H1 (cell line): ENCODE data around the gene EVX2. TPM values are rescaled to one million over a fixed set of nuclear protein-coding genes. Genes with fewer than 3 reads are reported as not detected.
A peak's percentile ranks its signal among the peaks of the same experiment; 100 is the strongest.

Experiments used
- BACH1 ChIP-seq: IDR thresholded peaks from 2 replicates; pipeline ENCODE4 v1.6.1; 2012; ENCODE audit warnings: low read length, improper control_type of control experiment
- CEBPB ChIP-seq: IDR thresholded peaks from 2 replicates; pipeline ENCODE4 v1.6.1; 2012; ENCODE audit warnings: low read depth, low read length
- CTBP2 ChIP-seq: IDR thresholded peaks from 2 replicates; pipeline ENCODE4 v1.7.0; 2011; ENCODE audit warnings: borderline replicate concordance, mild to moderate bottlenecking, moderate library complexity, mixed read lengths, low read length; ENCODE audit not compliant: insufficient read depth, insufficient read length
- EZH2 ChIP-seq: fragments of 200-600 bp; sonication (generic); IDR thresholded peaks from 2 replicates; pipeline ENCODE4 v1.7.1; 2012; ENCODE audit warnings: low read depth, mild to moderate bottlenecking, moderate library complexity, low read length, inconsistent platforms; ENCODE audit not compliant: severe bottlenecking
- GTF2F1 ChIP-seq: IDR thresholded peaks from 2 replicates; pipeline ENCODE4 v1.6.1; 2012; ENCODE audit warnings: low read depth, low read length, improper control_type of control experiment, borderline replicate concordance
- KDM5A ChIP-seq: fragments of 200-600 bp; IDR thresholded peaks from 2 replicates; pipeline ENCODE4 v1.7.1; 2012; ENCODE audit warnings: mild to moderate bottlenecking, low read length, inconsistent platforms, mixed read lengths
- RAD21 ChIP-seq, 2 experiments: IDR thresholded peaks in 1 of 2; conservative IDR thresholded peaks in 1 of 2; 2 replicates each; pipeline ENCODE4 v1.6.1; 2011; ENCODE audit warnings: low read depth in 2 of 2, low read length in 2 of 2, improper control_type of control experiment in 1 of 2, inconsistent platforms in 1 of 2, mild to moderate bottlenecking in 1 of 2, moderate library complexity in 1 of 2
- RBBP5 ChIP-seq: IDR thresholded peaks from 2 replicates; pipeline ENCODE4 v1.7.1; 2012; ENCODE audit warnings: low read depth, mild to moderate bottlenecking, inconsistent platforms, low read length, moderate library complexity, borderline replicate concordance
- RNF2 ChIP-seq: fragments of 200-900, 300-1000 bp; sonication (generic); IDR thresholded peaks from 2 replicates; pipeline ENCODE4 v1.7.1; 2016; ENCODE audit warnings: borderline replicate concordance, low read depth, mild to moderate bottlenecking, antibody characterized with exemption, low read length; ENCODE audit not compliant: poor library complexity, severe bottlenecking; ENCODE audit errors: missing control alignments
- RXRA ChIP-seq: IDR thresholded peaks from 2 replicates; pipeline ENCODE4 v1.6.1; 2011; ENCODE audit warnings: low read depth, mild to moderate bottlenecking, low read length, moderate library complexity; ENCODE audit not compliant: insufficient read depth
- SP1 ChIP-seq: IDR thresholded peaks from 2 replicates; pipeline ENCODE4 v1.6.1; 2011; ENCODE audit warnings: low read depth, low read length
- TAF1 ChIP-seq: IDR thresholded peaks from 2 replicates; pipeline ENCODE4 v1.6.1; 2011; ENCODE audit warnings: mild to moderate bottlenecking, low read depth, low read length
- TCF12 ChIP-seq: IDR thresholded peaks from 2 replicates; pipeline ENCODE4 v1.6.1; 2011; ENCODE audit warnings: low read depth, mild to moderate bottlenecking, low read length
- YY1 ChIP-seq: IDR thresholded peaks from 2 replicates; pipeline ENCODE4 v1.6.1; 2011; ENCODE audit warnings: low read depth, mild to moderate bottlenecking, low read length
- polyA plus RNA-seq, 7 experiments: library from polyadenylated mRNA; depleted of rRNA in 3 of 7; stranded (reverse) in 5 of 7; unstranded in 2 of 7; fragments of >200 nt in 5 of 7; fragments of 200-250 nt in 2 of 7; gene quantifications; 1 replicate in 5 of 7; 2 replicates in 1 of 7; 4 replicates in 1 of 7; pipeline versions ENCODE4 v1.2.1 to v1.2.3, GENCODE V29; 2011 to 2013; ENCODE audit warnings: missing spikeins in 2 of 7, mixed read lengths in 2 of 7
- total RNA-seq: library from RNA; stranded (reverse); fragmentation: NEBNext Ultra II Directional; extraction: Animal tissue kit (Norgen Biotek cat#: 25700); gene quantifications from 2 replicates; pipeline ENCODE4 v1.2.1, GENCODE V29; 2021
- TF ChIP-seq, protein P1 (sequence below): IDR thresholded peaks from 2 replicates; pipeline ENCODE4 v1.6.1; 2011; ENCODE audit warnings: low read depth, mild to moderate bottlenecking, low read length; ENCODE audit not compliant: insufficient read depth
- TF ChIP-seq, protein P2 (sequence below), 3 experiments: IDR thresholded peaks; 1 replicate in 2 of 3; 2 replicates in 1 of 3; pipeline versions ENCODE4 v1.5.1 to v1.6.1; 2011; ENCODE audit warnings: low read length in 3 of 3, mild to moderate bottlenecking in 3 of 3, inconsistent platforms in 2 of 3, low read depth in 1 of 3, moderate library complexity in 1 of 3; ENCODE audit not compliant: insufficient read depth in 1 of 3; ENCODE audit errors: control extremely low read depth in 1 of 3

EVX2 gene
- total and polyA plus RNA-seq, 2 of the 8 experiments (the other 6 are each of a cell fraction or from before 2014, with no cell fraction given): not detected

DNA sequence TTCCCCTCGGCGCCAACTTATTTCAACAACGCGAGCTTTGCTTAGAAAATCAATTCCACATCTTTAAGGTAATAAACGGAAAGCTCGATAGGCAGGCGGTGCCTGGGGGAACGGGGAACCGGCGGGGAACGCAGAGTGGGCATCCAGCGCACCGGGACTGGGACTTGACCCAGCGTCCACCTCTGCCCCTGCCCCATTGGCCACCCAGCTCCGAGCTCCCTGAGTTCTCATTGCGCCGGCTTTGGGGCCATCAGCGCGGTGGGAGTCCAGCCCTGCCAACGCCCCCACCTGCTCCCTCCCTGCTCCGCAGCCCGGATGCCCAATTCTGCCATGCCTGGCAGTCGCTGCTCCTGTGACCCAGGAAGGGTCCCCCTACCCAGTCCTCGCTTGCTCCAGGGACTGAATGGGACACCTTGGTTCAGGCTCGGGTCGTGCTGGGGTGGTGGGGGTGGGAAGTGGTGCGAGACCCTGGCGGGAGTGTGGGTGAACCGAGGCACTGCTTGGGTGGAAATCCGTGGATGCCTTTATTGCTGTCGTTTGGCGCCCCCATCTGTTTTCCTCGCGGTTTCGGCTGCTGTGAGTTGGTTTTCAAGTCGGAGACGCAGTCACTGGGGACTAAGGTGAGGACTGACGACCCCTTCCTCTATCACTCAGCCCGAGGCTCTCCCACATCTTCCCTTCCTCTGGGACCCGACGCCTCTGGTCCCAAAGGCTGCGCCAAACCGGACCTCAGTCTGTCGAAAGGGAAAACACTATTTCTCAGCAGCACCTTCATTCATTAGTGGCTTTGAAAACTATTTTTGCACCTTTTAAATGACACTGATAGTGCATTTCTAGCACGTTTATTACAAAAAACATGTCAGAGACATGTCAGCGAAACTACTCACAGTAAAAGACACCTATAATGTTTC lies 2.4 kb upstream of the EVX2 start (continued):
- TF ChIP-seq RXRA: no peak
- no peak for TF ChIP-seq CEBPB
- no peak for TF ChIP-seq TAF1
- TF ChIP-seq YY1: no peak
- TF ChIP-seq EZH2: peak; percentile 52
- TF ChIP-seq KDM5A: no peak
- TF ChIP-seq SP1: 0 out of 2 replicates have a peak, but pooled peaks have one; percentile 10
- peak; percentile 43 for TF ChIP-seq RNF2
- TF ChIP-seq, protein P1, sequence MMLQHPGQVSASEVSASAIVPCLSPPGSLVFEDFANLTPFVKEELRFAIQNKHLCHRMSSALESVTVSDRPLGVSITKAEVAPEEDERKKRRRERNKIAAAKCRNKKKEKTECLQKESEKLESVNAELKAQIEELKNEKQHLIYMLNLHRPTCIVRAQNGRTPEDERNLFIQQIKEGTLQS: no peak
- TF ChIP-seq, protein P2, sequence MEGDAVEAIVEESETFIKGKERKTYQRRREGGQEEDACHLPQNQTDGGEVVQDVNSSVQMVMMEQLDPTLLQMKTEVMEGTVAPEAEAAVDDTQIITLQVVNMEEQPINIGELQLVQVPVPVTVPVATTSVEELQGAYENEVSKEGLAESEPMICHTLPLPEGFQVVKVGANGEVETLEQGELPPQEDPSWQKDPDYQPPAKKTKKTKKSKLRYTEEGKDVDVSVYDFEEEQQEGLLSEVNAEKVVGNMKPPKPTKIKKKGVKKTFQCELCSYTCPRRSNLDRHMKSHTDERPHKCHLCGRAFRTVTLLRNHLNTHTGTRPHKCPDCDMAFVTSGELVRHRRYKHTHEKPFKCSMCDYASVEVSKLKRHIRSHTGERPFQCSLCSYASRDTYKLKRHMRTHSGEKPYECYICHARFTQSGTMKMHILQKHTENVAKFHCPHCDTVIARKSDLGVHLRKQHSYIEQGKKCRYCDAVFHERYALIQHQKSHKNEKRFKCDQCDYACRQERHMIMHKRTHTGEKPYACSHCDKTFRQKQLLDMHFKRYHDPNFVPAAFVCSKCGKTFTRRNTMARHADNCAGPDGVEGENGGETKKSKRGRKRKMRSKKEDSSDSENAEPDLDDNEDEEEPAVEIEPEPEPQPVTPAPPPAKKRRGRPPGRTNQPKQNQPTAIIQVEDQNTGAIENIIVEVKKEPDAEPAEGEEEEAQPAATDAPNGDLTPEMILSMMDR (IDR thresholded peaks at IDR 0.05; ENCODE audit: control extremely low read depth in 1 of 3, insufficient read depth in 1 of 3, low read depth in 1 of 3, low read length in 3 of 3): peak in 2 of 3 experiments; percentile 54 to 64; a peak in 3 of 4 replicates
- peak; percentile 65 for TF ChIP-seq BACH1
- TF ChIP-seq TCF12: 0 out of 2 replicates have a peak, but pooled peaks have one; percentile 5
- no peak for TF ChIP-seq GTF2F1
- TF ChIP-seq RAD21 (IDR thresholded peaks at IDR 0.05 in 1 of 2, conservative IDR thresholded peaks at IDR 0.05 in 1 of 2; ENCODE audit: low read depth in 2 of 2, low read length in 2 of 2): peak; percentile 76 to 81
- TF ChIP-seq RBBP5: peak; percentile 42; the same call in 1 of the 2 replicates
- peak; percentile 96 for TF ChIP-seq CTBP2
